Kidney glomerular epithelial cell (primary cell): Measurements from ENCODE around the gene CIB4.

Experiments
- DNase-seq: peaks from one replicate; lab custom pipeline; 2025; lab: John Stamatoyannopoulos, UW

CIB4 gene

DNA sequence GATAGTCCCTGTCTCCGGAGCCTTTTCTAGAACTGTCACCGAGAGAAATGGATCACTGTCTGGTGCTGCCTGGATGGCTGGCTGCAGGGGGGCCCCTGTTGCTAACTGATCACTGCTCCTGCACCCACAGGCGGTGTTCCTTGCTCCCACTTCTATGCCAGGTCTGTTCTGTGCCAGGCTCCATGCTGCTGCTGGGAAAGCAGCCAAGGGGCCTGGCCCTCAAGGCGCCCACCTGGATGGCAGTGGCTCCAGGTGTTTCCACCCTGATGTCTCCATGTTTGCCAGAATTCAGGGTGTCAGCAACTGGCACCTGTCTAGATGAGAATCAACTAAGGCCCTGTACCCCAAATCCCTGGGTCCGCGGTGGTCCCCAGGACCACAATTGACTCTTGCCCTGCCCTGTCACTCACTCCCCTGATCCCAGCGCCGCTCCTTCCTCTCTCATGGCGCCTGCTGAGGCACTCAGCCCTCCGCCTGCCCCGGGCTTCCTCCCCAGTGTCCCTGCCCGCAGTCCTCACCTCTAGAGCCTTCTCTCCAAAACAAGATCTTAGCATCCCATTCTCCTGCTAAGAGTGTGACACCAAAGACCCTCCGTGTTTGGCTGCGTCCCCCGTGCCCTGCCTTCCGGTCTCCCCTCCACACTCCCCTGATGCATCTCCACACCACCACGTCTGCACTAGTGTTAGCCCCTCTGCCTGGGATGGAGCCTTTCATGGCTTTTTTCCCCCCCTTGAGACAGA, 90.7 kb downstream of the CIB4 start:
- no peak for DNase-seq

- DNase-seq = no peak
Measured at GRCh38 chr2:26542676-26543505, 98.3 kb downstream of the CIB4 start.

GRCh38 chr2:26542194-26542455, 99.0 kb downstream of the CIB4 start:
- no peak for DNase-seq

DNA sequence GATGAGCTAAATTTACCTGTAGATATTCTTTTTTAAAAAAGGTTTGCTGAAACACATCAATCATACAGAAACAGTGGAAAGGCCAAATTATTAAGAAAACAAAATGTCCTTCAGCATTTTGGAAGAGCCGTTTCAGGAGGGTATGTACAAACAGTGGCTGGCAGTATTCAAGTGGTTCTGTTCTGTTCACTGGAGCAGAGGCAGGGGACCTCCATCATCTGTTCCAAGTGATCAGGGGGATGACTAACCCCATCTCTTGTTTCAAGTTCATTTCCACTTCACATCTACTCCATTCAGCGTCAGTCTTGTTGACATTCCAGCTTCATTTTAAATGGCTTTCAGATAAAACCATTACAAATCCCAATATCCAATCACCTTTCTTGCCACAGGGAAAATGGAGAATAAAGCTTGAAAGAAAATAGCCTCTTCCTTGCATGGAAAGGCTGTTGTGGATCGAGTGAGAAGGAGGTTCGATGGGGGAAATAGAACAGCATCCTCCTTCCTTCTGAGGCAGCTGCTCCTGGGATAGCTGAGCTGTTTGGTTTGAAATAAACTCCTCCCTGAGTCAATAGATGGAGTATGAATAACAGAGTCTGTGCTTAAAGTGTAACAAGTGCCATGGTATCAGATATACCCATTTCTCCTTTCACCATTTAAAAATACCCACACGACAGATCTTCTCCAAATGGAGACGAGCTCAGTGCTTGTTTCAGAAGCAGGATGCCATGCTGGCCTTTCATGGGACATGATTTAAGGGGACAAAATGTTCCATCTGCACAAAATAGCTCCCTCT, 99.6 kb downstream of the CIB4 start:
- no peak for DNase-seq

DNA sequence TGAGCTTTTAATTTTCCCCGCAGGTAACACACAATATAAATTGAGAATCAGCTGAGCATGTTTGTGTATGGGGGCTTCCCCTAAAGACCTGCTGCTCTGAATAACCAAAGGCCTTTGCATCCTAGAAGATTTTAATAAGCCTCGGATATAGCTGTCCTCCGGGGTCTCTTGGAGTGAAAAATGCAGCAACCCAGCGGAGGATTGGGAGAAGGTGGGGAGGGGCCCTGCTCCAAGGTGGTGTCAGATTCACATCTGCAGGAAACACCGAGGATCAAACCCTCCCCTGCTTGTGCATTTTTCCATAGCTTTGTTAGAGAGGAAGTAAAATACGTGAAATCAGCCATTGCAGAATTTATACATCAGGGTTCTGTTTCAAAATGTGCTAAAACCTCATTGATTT, 100.2 kb downstream of the CIB4 start:
- no peak for DNase-seq

DNA sequence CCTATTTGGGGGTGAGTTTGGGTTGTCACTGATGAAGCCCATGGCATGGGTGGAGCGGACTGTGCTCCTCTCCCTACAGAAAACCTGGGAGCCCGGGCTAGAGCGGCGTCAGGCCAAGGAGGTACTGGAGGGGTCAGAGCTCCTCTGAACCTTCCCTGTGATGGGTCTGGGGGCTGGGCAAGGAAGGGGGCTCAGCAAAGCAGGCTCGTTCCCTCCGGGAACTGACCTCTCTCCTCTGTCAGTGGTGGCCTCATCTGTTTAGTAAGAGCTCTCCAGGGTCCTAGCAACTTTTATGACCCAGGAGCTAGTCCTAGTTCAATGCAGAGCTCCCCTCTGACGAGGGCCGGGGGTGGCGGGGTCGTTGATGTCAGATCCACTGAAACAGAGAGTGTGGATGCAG, 100.9 kb downstream of the CIB4 start:
- DNase-seq = no peak

GRCh38 chr2:26537826-26538475, 103.2 kb downstream of the CIB4 start:
- DNase-seq = no peak

- DNase-seq = no peak
Measured at GRCh38 chr2:26537069-26537825, 103.9 kb downstream of the CIB4 start.

DNA sequence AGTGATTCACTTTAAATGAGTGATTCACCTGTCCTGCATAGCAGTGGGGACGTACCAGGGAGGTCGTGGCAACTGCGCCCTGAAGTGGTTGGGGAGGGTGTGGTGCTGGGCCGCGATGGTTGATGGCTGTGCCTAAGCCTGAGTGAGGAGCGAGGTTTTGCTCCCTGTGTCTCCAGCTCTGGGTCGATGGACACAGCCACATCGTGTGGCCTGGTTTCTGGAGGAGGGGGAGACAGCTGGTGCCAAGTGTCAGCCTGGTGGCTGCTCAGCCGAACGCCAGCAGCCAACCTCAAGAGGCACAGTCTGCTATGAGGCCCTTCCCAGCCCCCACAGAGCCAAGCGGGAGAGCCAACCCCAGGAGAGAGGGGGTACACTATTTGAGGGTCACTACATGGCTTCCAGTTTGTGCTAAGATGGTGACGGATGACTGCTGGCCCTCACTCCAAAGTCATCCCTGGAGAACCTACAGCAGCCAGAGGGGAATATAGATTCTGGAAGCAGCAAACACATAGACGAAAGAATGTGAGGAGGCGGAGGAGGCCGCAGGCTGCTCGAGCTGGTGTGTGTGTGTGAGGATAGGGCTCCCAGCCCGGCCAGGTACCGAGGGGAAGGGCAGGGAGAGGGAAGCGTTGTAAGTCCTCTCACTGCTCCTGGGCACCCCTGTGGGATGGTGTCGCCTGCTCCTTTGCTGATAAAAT, 104.6 kb downstream of the CIB4 start:
- DNase-seq = no peak

DNA sequence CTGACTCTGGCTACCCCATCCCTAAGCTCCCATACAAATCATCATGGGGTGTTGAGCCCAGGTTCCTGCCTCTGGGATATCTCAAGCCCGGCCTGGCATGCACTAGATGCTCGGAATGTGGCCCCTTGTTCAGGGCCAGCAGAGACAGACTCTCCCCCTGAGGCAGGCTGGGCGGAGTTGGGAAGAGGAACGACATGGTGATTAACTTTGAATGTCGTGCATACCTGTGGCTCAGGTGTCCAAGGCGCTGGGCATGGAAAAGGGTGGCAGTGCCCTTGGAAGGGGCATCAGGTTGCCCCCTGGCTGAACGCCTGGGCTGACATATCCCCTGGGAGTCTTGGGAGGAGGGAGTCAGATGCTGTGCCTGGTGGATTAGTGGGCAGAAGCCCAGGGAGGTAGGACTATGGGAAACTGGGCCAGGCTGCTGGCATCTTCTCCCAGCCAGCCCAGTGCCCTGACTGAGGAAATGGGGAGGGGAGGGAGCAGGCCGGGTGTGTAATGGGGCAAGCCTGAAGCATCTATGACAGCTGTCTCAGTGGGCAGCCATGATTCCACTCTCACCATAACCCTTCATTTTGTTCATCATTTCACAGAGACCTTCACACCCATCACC, 105.4 kb downstream of the CIB4 start:
- DNase-seq = no peak

GRCh38 chr2:26534865-26535662, 106.1 kb downstream of the CIB4 start:
- DNase-seq = no peak

GRCh38 chr2:26534098-26534864, 106.9 kb downstream of the CIB4 start:
- no peak for DNase-seq

GRCh38 chr2:26533661-26534060, 107.5 kb downstream of the CIB4 start:
- no peak for DNase-seq

DNA sequence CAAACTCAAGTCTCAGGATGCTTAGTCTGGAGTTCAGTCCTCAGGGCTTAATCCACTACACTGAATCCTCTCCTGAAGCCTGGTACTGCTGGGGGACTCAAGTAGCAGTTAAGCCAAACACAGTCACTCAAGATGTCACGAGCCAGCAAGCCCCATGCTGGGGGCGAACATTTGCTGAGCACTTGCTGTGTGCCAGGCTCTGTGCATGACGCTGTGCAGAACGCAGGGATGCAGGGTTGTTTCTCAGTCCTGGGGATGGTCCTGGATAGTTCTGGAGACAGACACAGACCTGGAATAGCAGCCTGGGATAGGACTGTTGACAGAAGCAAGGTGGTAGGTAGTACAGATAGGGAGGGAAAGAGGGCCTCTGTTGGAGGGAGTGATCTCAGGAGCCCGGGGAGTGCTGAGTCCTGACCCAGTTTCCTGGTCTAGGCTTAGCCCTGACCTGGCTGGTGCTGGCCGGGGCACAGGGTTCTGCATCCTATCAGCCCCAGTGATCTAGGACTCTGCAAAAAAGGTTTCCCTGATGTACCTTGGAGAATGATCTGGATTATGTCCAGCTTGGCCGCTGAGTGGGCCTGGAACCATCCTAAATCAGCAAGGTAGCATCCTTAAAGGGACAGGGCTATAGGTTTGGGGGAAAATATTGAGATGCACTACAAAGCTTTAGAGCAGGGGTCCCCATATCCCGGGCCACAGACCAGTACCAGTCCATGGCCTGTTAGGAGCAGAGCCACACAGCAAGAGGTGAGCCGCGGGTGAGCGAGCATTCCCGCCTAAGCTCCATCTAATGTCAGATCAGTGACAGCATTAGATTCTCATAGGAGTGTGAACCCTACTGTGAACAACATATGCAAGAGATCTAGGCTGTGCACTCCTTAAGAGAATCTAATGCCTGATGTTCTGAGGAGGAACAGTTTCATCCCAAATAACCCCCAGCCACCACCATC, 108.6 kb downstream of the CIB4 start:
- no peak for DNase-seq
